Small intestine (tissue), 7 donors: ENCODE data around the gene ARL15. TPM values are rescaled to one million over a fixed set of nuclear protein-coding genes. Genes with fewer than 3 reads are reported as not detected.

Experiments used
- DNase-seq, 2 donors: peaks; one replicate each; pipeline versions ENCODE4 v3.0.0 to v3.0.0-alpha.2; 2013
- FAIRE-seq: peaks from 2 replicates; lab custom pipeline; 2012; peaks lifted over from hg19 to GRCh38; lab: Jason Lieb, UNC
- H3K27ac ChIP-seq, 3 donors: one replicate each; pipeline ENCODE4 v1.5.1; 2013; ENCODE audit warnings: low read length in 2 of 3, mild to moderate bottlenecking in 2 of 3, control low read depth in 1 of 3, inconsistent platforms in 1 of 3, low read depth in 1 of 3, moderate library complexity in 1 of 3
- H3K27me3 ChIP-seq, 3 donors: one replicate each; pipeline ENCODE4 v1.6.1; 2013; ENCODE audit warnings: low read length in 3 of 3, inconsistent platforms in 1 of 3; ENCODE audit not compliant: control insufficient read depth in 3 of 3, insufficient read depth in 3 of 3
- H3K36me3 ChIP-seq, 3 donors: one replicate each; pipeline ENCODE4 v1.6.1; 2013; ENCODE audit warnings: low read length in 3 of 3, inconsistent platforms in 1 of 3, low read depth in 1 of 3, mild to moderate bottlenecking in 1 of 3, moderate library complexity in 1 of 3; ENCODE audit not compliant: control insufficient read depth in 3 of 3, insufficient read depth in 2 of 3
- H3K4me1 ChIP-seq, 3 donors: one replicate each; pipeline ENCODE4 v1.6.1; 2013; ENCODE audit warnings: low read length in 2 of 3, inconsistent platforms in 1 of 3, low read depth in 1 of 3, mild to moderate bottlenecking in 1 of 3, moderate library complexity in 1 of 3; ENCODE audit not compliant: control insufficient read depth in 3 of 3, insufficient read depth in 2 of 3
- H3K4me3 ChIP-seq, 3 donors: one replicate each; pipeline ENCODE4 v1.5.1; 2013; ENCODE audit warnings: low read length in 3 of 3, control low read depth in 1 of 3, inconsistent platforms in 1 of 3, low read depth in 1 of 3, mild to moderate bottlenecking in 1 of 3, moderate library complexity in 1 of 3
- H3K9me3 ChIP-seq, 2 donors: one replicate each; pipeline ENCODE4 v1.6.1; 2013; ENCODE audit warnings: low read depth in 1 of 2, low read length in 1 of 2; ENCODE audit not compliant: control insufficient read depth in 2 of 2, insufficient read depth in 1 of 2
- WGBS, 3 donors: extraction: QIAGEN DNeasy Blood & Tissue Kit; methylation state at CpG; one replicate each; pipeline ENCODE4 v1.1.7; 2013; 5-methylcytosine and 5-hydroxymethylcytosine counted together
- polyA plus RNA-seq, 4 donors: library from polyadenylated mRNA; stranded (reverse) in 3 of 4; unstranded in 1 of 4; fragments of 200-250 nt in 3 of 4; fragments of 120-200 nt in 1 of 4; gene quantifications; one replicate each; pipeline versions ENCODE4 v1.2.1 to v1.2.3, GENCODE V29; 2013
- donor health status: healthy with polysubstance abuse.
- donor health status: control.
- donor health status: control.
- donor health status: Bipolar disorder and iron deficiency.
- donor health status: healthy.

The ARL15 gene
- polyA plus RNA-seq, 4 donors: 16.5 to 61.9 (median 20.5) TPM

- no peaks in the 10 kb centered on the region for H3K9me3 ChIP-seq
- no peak overlapping the region for H3K27ac ChIP-seq
- H3K36me3 ChIP-seq: no peaks in the 10 kb centered on the region
- no peaks in the 10 kb centered on the region for H3K27me3 ChIP-seq
- FAIRE-seq: no peak
- no peak overlapping the region for H3K4me3 ChIP-seq
- no peaks in the 10 kb centered on the region for H3K4me1 ChIP-seq
- WGBS, 3 donors: 64 to 94% (median 83%) methylated on average over 2 of the region's 2 CpGs
- DNase-seq: no peak
Measured at GRCh38 chr5:54135042-54135441, 175.3 kb downstream of the ARL15 start.

GRCh38 chr5:54133917-54134316 is 176.5 kb downstream of the ARL15 start:
- H3K4me1 ChIP-seq: no peaks in the 10 kb centered on the region
- no peaks in the 10 kb centered on the region for H3K36me3 ChIP-seq
- H3K9me3 ChIP-seq: no peaks in the 10 kb centered on the region
- FAIRE-seq: no peak
- no peaks in the 10 kb centered on the region for H3K27me3 ChIP-seq
- DNase-seq: no peak
- H3K4me3 ChIP-seq: no peak overlapping the region
- no peak overlapping the region for H3K27ac ChIP-seq

GRCh38 chr5:54120473-54120872 is 189.9 kb downstream of the ARL15 start:
- H3K36me3 ChIP-seq: no peaks in the 10 kb centered on the region
- H3K27ac ChIP-seq: no peak overlapping the region
- H3K4me1 ChIP-seq: no peaks in the 10 kb centered on the region
- FAIRE-seq (no peak), DNase-seq (no peak)
- H3K4me3 ChIP-seq: no peak overlapping the region
- H3K27me3 ChIP-seq: no peaks in the 10 kb centered on the region
- H3K9me3 ChIP-seq: no peaks in the 10 kb centered on the region
- 90 to 100% (median 95%) methylated on average over 2 of the region's 2 CpGs for WGBS, 3 donors

- WGBS, 3 donors: 97 to 99% (median 97%) methylated on average over 2 of the region's 2 CpGs
- H3K36me3 ChIP-seq: no peaks in the 10 kb centered on the region
- no peak for FAIRE-seq
- H3K4me3 ChIP-seq: no peak overlapping the region
- no peak overlapping the region for H3K27ac ChIP-seq
- H3K9me3 ChIP-seq: no peaks in the 10 kb centered on the region
- no peak for DNase-seq
- H3K27me3 ChIP-seq: no peaks in the 10 kb centered on the region
- no peaks in the 10 kb centered on the region for H3K4me1 ChIP-seq
Measured at GRCh38 chr5:54117957-54118356, 192.4 kb downstream of the ARL15 start.

- no peaks in the 10 kb centered on the region for H3K4me1 ChIP-seq
- FAIRE-seq (no peak), DNase-seq (no peak)
- H3K4me3 ChIP-seq: no peak overlapping the region
- no peaks in the 10 kb centered on the region for H3K36me3 ChIP-seq
- no peaks in the 10 kb centered on the region for H3K9me3 ChIP-seq
- WGBS, 3 donors: 86 to 89% (median 89%) methylated on average over 3 of the region's 3 CpGs
- H3K27ac ChIP-seq: no peak overlapping the region
- no peaks in the 10 kb centered on the region for H3K27me3 ChIP-seq
Measured at GRCh38 chr5:54115735-54116403, 194.5 kb downstream of the ARL15 start.

- no peaks in the 10 kb centered on the region for H3K27me3 ChIP-seq
- WGBS, 3 donors: 77 to 82% (median 81%) methylated on average over 5 of the region's 5 CpGs
- no peaks in the 10 kb centered on the region for H3K4me1 ChIP-seq
- no peak overlapping the region for H3K4me3 ChIP-seq
- no peaks in the 10 kb centered on the region for H3K9me3 ChIP-seq
- no peak overlapping the region for H3K27ac ChIP-seq
- FAIRE-seq (no peak), DNase-seq (no peak)
- no peaks in the 10 kb centered on the region for H3K36me3 ChIP-seq
Measured at GRCh38 chr5:54113060-54113459, 197.3 kb downstream of the ARL15 start.

- 81 to 100% (median 85%) methylated on average over 1 of the region's 1 CpG for WGBS, 3 donors
- no peak for DNase-seq
- no peak for FAIRE-seq
Measured at GRCh38 chr5:54109626-54110330, 200.6 kb downstream of the ARL15 start.

GRCh38 chr5:54108136-54108535 is 202.2 kb downstream of the ARL15 start:
- no peaks in the 10 kb centered on the region for H3K4me1 ChIP-seq
- 91 to 97% (median 95%) methylated on average over 3 of the region's 3 CpGs for WGBS, 3 donors
- H3K27me3 ChIP-seq: no peaks in the 10 kb centered on the region
- no peak overlapping the region for H3K4me3 ChIP-seq
- peaks cover 0 to 2% (median 0%) of the 10 kb centered on the region in 3 donors for H3K36me3 ChIP-seq
- FAIRE-seq: no peak
- H3K9me3 ChIP-seq: no peaks in the 10 kb centered on the region
- DNase-seq: no peak
- no peak overlapping the region for H3K27ac ChIP-seq

More at GRCh38 chr5:54109626-54110330, 200.6 kb downstream of the ARL15 start:
- no peak overlapping the region for H3K4me3 ChIP-seq
- no peaks in the 10 kb centered on the region for H3K4me1 ChIP-seq
- no peaks in the 10 kb centered on the region for H3K27me3 ChIP-seq
- no peaks in the 10 kb centered on the region for H3K9me3 ChIP-seq
- peaks cover 0 to 2% (median 0%) of the 10 kb centered on the region in 3 donors for H3K36me3 ChIP-seq
- H3K27ac ChIP-seq: no peak overlapping the region
